Loucy (cell line): ENCODE measurements around the gene PDE11A.

ENCODE experiments used
- H2AFZ ChIP-seq: fragments of 200-600 bp; sonication (generic); 2 replicates; pipeline ENCODE4 v1.6.0; 2016; ENCODE audit warnings: antibody characterized with exemption, mild to moderate bottlenecking, low read length, moderate library complexity
- H3F3A ChIP-seq: fragments of 200-600 bp; 2 replicates; pipeline ENCODE4 v1.6.0; 2016; ENCODE audit warnings: antibody characterized with exemption, low read depth, mild to moderate bottlenecking
- H3K27me3 ChIP-seq: fragments of 200-600 bp; sonication (generic); 2 replicates; pipeline ENCODE4 v1.6.1; 2014; ENCODE audit warnings: low read length, mild to moderate bottlenecking; ENCODE audit not compliant: insufficient read depth, poor library complexity, severe bottlenecking
- H3K36me3 ChIP-seq: fragments of 200-600 bp; sonication (generic); 2 replicates; pipeline ENCODE4 v1.6.1; 2016; ENCODE audit warnings: low read length; ENCODE audit not compliant: insufficient read depth
- H3K4me1 ChIP-seq: fragments of 200-600 bp; sonication (generic); 2 replicates; pipeline ENCODE4 v1.5.1; 2014; ENCODE audit warnings: low read length, mild to moderate bottlenecking; ENCODE audit not compliant: insufficient read depth, poor library complexity, severe bottlenecking
- H3K4me2 ChIP-seq: fragments of 200-600 bp; sonication (generic); 2 replicates; pipeline ENCODE4 v1.6.0; 2014; ENCODE audit warnings: antibody characterized with exemption, low read length, low read depth, mild to moderate bottlenecking; ENCODE audit not compliant: poor library complexity, severe bottlenecking
- H3K4me3 ChIP-seq: fragments of 200-600 bp; sonication (generic); 2 replicates; pipeline ENCODE4 v1.5.1; 2014; ENCODE audit warnings: low read length, mild to moderate bottlenecking, mixed read lengths; ENCODE audit not compliant: poor library complexity, severe bottlenecking
- H3K79me2 ChIP-seq: fragments of 200-600 bp; sonication (generic); 2 replicates; pipeline ENCODE4 v1.6.1; 2014; ENCODE audit warnings: low read length; ENCODE audit not compliant: insufficient read depth
- H3K9ac ChIP-seq: fragments of 200-600 bp; sonication (generic); 2 replicates; pipeline ENCODE4 v1.6.0; 2014; ENCODE audit warnings: mild to moderate bottlenecking, low read depth, low read length, moderate library complexity; ENCODE audit not compliant: poor library complexity, severe bottlenecking
- H3K9me2 ChIP-seq: fragments of 200-600 bp; sonication (generic); replicated peaks from 2 replicates; pipeline ENCODE4 v1.6.1; 2016; ENCODE audit warnings: low read depth, low read length, mixed read lengths
- H3K9me3 ChIP-seq: fragments of 200-600 bp; sonication (generic); 2 replicates; pipeline ENCODE4 v1.6.1; 2014; ENCODE audit warnings: mild to moderate bottlenecking, antibody characterized with exemption, low read length, low read depth; ENCODE audit not compliant: insufficient read depth
- H4K20me1 ChIP-seq: fragments of 200-600 bp; sonication (generic); 2 replicates; pipeline ENCODE4 v1.6.0; 2014; ENCODE audit warnings: antibody characterized with exemption, low read length, mild to moderate bottlenecking; ENCODE audit not compliant: insufficient read depth, poor library complexity, severe bottlenecking
- CTCF ChIP-seq: fragments of 200-600 bp; sonication (generic); conservative IDR thresholded peaks from 2 replicates; pipeline ENCODE4 v1.5.1; 2014; ENCODE audit warnings: mild to moderate bottlenecking, antibody characterized with exemption, low read length
- EZH2phosphoT487 ChIP-seq: fragments of 200-600 bp; IDR thresholded peaks from 2 replicates; pipeline ENCODE4 v1.6.1; 2018; ENCODE audit warnings: antibody characterized with exemption, mild to moderate bottlenecking, moderate library complexity, borderline replicate concordance

Gene PDE11A

GRCh38 chr2:177767768-177768167 is 304.8 kb downstream of the PDE11A start:
- H3K4me1 ChIP-seq, result no peaks in the 10 kb centered on the region
- no peaks in the 10 kb centered on the region for H3K79me2 ChIP-seq
- no peaks in the 10 kb centered on the region for H4K20me1 ChIP-seq
- H3K9ac ChIP-seq, result no peak overlapping the region
- no peak overlapping the region for H2AFZ ChIP-seq
- H3K4me2 ChIP-seq, result no peak overlapping the region
- no peak overlapping the region for H3K4me3 ChIP-seq
- peak; percentile 57 for TF ChIP-seq CTCF
- no peak for TF ChIP-seq EZH2phosphoT487
- no peaks in the 10 kb centered on the region for H3K9me2 ChIP-seq
- H3F3A ChIP-seq, result no peaks in the 10 kb centered on the region
- no peaks in the 10 kb centered on the region for H3K27me3 ChIP-seq
- no peaks in the 10 kb centered on the region for H3K9me3 ChIP-seq
- H3K36me3 ChIP-seq, result no peaks in the 10 kb centered on the region

DNA sequence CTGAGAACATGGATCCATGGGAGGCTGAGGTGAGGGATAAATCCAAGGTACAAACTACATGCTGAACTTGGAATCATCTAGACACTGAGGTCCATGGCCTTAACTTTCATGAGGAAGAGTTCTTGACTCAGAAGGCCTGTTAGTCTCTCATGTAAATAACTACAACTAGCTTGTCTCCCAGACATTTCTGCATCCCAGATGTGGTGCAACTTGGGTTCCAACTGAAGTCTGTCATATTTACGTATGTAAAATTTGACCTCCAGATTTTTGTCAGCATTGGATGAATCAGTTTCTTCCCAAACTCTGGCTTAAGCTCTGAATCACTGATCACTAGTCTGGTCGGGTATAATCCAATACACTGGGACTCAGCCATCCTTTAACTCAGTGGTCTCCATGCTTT is 306.9 kb downstream of the PDE11A start:
- H3F3A ChIP-seq, result no peaks in the 10 kb centered on the region
- no peak overlapping the region for H3K4me2 ChIP-seq
- no peaks in the 10 kb centered on the region for H3K4me1 ChIP-seq
- no peaks in the 10 kb centered on the region for H3K79me2 ChIP-seq
- no peaks in the 10 kb centered on the region for H3K9me2 ChIP-seq
- H3K27me3 ChIP-seq, result no peaks in the 10 kb centered on the region
- H3K36me3 ChIP-seq, result no peaks in the 10 kb centered on the region
- no peak overlapping the region for H3K4me3 ChIP-seq
- no peaks in the 10 kb centered on the region for H4K20me1 ChIP-seq
- H3K9me3 ChIP-seq, result no peaks in the 10 kb centered on the region
- no peak overlapping the region for H2AFZ ChIP-seq
- H3K9ac ChIP-seq, result no peak overlapping the region
- TF ChIP-seq EZH2phosphoT487 (no peak), CTCF (no peak)

DNA sequence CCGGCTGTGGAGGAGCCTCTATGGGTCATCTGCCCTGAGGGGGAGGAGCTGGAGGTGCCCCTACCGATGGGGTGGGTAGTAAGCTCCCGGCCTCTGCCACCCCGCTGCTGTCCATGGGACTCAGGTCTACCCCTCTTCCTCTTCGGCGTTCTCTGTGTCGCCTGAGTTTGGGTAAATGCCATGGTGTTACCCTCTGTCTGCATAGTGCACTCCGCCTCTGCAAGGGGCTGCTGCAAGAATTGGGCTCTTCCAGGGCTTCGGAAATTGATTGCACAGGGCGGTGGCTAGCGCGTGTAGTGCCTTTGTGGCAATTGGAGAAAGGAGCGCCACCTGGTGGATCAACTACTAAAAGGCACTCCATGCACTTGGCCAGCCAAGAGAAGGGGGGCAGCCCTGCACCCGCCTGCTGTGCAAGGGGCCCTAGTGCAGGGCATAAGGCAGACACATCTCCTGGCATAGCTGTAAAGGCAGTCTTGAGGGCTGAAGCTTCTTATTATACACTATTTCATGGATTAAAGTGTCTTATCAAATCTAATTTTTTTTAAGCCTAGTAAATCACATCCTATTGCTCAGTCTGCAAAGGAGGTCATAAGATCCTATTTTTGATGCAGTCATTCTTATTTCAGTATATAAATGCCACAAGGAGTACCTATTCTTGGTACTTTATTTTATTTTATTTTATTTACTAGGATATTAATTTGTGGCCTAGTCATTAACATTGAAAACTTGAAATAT is 308.9 kb downstream of the PDE11A start:
- TF ChIP-seq CTCF (peak; percentile 85), EZH2phosphoT487 (no peak)
- H3K9me2 ChIP-seq, result no peaks in the 10 kb centered on the region
- H3K27me3 ChIP-seq, result no peaks in the 10 kb centered on the region
- no peaks in the 10 kb centered on the region for H3K4me1 ChIP-seq
- peak overlapping the region; percentile 18 for H2AFZ ChIP-seq
- no peak overlapping the region for H3K4me3 ChIP-seq
- no peak overlapping the region for H3K9ac ChIP-seq
- H3K79me2 ChIP-seq, result no peaks in the 10 kb centered on the region
- H3K9me3 ChIP-seq, result no peaks in the 10 kb centered on the region
- H3F3A ChIP-seq, result no peaks in the 10 kb centered on the region
- no peaks in the 10 kb centered on the region for H3K36me3 ChIP-seq
- H3K4me2 ChIP-seq, result no peak overlapping the region
- no peaks in the 10 kb centered on the region for H4K20me1 ChIP-seq
